ENCODE data around the gene GPR84. TPM values are rescaled to one million over a fixed set of nuclear protein-coding genes. Genes with fewer than 3 reads are reported as not detected.

The GPR84 gene
- total and polyA plus RNA-seq, 2 of the 8 experiments (the other 6 are each of a cell fraction or from before 2014, with no cell fraction given), result 0.09 TPM; not detected in 1

- Histone ChIP-seq H3K27me3 (replicated peaks in 1 of 4; ENCODE audit: control insufficient read depth in 3 of 4, extremely low read depth in 1 of 4, insufficient read depth in 3 of 4, low read length in 3 of 4) (no peaks in the 10 kb centered on the region; a peak in 2 of 7 replicates), H3K9me3 (ENCODE audit: insufficient read depth in 2 of 2, low read depth in 1 of 2, low read length in 1 of 2) (no peaks in the 10 kb centered on the region), H4K5ac (ENCODE audit: insufficient read length, low read depth, low read length) (peak overlapping the region; percentile 12), H2BK12ac (ENCODE audit: low read depth, low read length) (peak overlapping the region; percentile 98), H3K27ac (ENCODE audit: low read depth, low read length) (peak overlapping the region; percentile 35; the same call in 1 of the 2 replicates), H3K56ac (replicated peaks; ENCODE audit: insufficient read length, low read depth, low read length) (peak overlapping the region; percentile 27), H3K4me2 (ENCODE audit: insufficient read depth in 1 of 2, low read depth in 2 of 2, low read length in 2 of 2) (peak overlapping the region; percentile 88 to 92), H4K8ac (ENCODE audit: extremely low read depth, insufficient read depth, low read length) (no peak overlapping the region; the same call in 1 of the 2 replicates), H3K23ac (ENCODE audit: insufficient read length) (no peak overlapping the region), H3K79me2 (ENCODE audit: control insufficient read depth in 1 of 2, insufficient read depth in 2 of 2, low read length in 2 of 2) (no peaks in the 10 kb centered on the region), H3K14ac (ENCODE audit: insufficient read length) (no peak overlapping the region), H2BK120ac (replicated peaks; ENCODE audit: low read depth, low read length) (peak overlapping the region; percentile 7), H2BK20ac (ENCODE audit: low read length) (no peak overlapping the region), H4K20me1 (replicated peaks in 1 of 2; ENCODE audit: control insufficient read depth in 1 of 2, insufficient read depth in 2 of 2, low read length in 2 of 2) (no peaks in the 10 kb centered on the region), H2AK5ac (ENCODE audit: low read depth, low read length) (peak overlapping the region; percentile 33; the same call in 1 of the 2 replicates), H2BK5ac (ENCODE audit: low read depth, low read length) (peak overlapping the region; percentile 88), H4K91ac (replicated peaks; ENCODE audit: insufficient read length, low read length) (peak overlapping the region; percentile 67), H3K18ac (ENCODE audit: extremely low read depth, low read length) (peak overlapping the region; percentile 93), H2AFZ (ENCODE audit: low read length) (peak overlapping the region; percentile 27), H2BK15ac (ENCODE audit: low read length) (peak overlapping the region; percentile 12), H3K36me3 (ENCODE audit: control insufficient read depth in 2 of 4, insufficient read depth in 4 of 4, low read length in 3 of 4) (no peaks in the 10 kb centered on the region), H3K9ac (replicated peaks in 1 of 4; ENCODE audit: extremely low read depth in 1 of 4, low read depth in 3 of 4, low read length in 3 of 4) (peak overlapping the region in 3 of 4 experiments; percentile 46 to 60 (median 55); a peak in 6 of 7 replicates), H3K4me1 (replicated peaks in 1 of 4; ENCODE audit: control insufficient read depth in 3 of 4, insufficient read depth in 4 of 4, low read length in 3 of 4) (peaks cover 16 to 46% (median 24%) of the 10 kb centered on the region in 4 experiments), H3K79me1 (ENCODE audit: low read depth, low read length) (no peaks in the 10 kb centered on the region), H3K4ac (replicated peaks; ENCODE audit: insufficient read length, low read depth, low read length) (peak overlapping the region; percentile 11), H3K23me2 (ENCODE audit: low read depth, low read length) (peaks cover 13% of the 10 kb centered on the region), H3K4me3 (ENCODE audit: extremely low read depth in 1 of 4, insufficient read depth in 2 of 4, low read depth in 3 of 4, low read length in 4 of 4) (peak overlapping the region; percentile 54 to 78 (median 71))
- CTCF ChIA-PET (ENCODE audit: partially characterized antibody), result interaction anchor here (1.0 to 9.2 kb wide), 13 partner anchors 8 to 143 kb away, joined by 3 to 348 read pairs (median 10); partner anchors contain the start of genes COPZ1, NFE2 and ZNF385A
- 3% methylated on average over 15 of the region's 15 CpGs; no CpG with 5 or more reads in 1 of the 2 experiments for WGBS, 2 experiments (ENCODE audit: extremely low coverage in 1 of 2, insufficient coverage in 1 of 2, insufficient read length in 1 of 2, insufficient replicate concordance in 2 of 2, low coverage in 1 of 2, low lambda C conversion rate in 2 of 2, missing lambda C conversion rate in 1 of 2)
- DNase-seq (ENCODE audit: low read depth in 1 of 2, low spot score in 2 of 2) (peak in 1 of 2 experiments; percentile 53), FAIRE-seq (no peak)
- POLR2A ChIA-PET (ENCODE audit: partially characterized antibody), result interaction anchor here (0.6 to 9.2 kb wide), 18 partner anchors 8 to 144 kb away, joined by 3 to 133 read pairs (median 6); partner anchors contain the start of genes CBX5, COPZ1, HNRNPA1 and NFE2
- TF ChIP-seq EZH2 (IDR thresholded peaks at IDR 0.05; ENCODE audit: low read depth, low read length, severe bottlenecking) (no peak), ATF2 (IDR thresholded peaks at IDR 0.05; ENCODE audit: low read length) (no peak), TEAD4 (IDR thresholded peaks at IDR 0.05; ENCODE audit: low read depth, low read length) (no peak), EP300 (IDR thresholded peaks at IDR 0.05; ENCODE audit: borderline replicate concordance in 1 of 2, low read depth in 2 of 2, low read length in 2 of 2) (no peak), TAF7 (optimal IDR thresholded peaks at IDR 0.05; ENCODE audit: borderline replicate concordance, low read depth, low read length) (no peak), CHD1 (IDR thresholded peaks at IDR 0.05; ENCODE audit: low read depth, low read length) (no peak), FOSL1 (IDR thresholded peaks at IDR 0.05; ENCODE audit: insufficient read depth, low read depth, low read length) (no peak), GABPA (IDR thresholded peaks at IDR 0.05; ENCODE audit: borderline replicate concordance, insufficient read depth, low read length) (no peak)
Measured at GRCh38 chr12:54358191-54358944, 5.9 kb downstream of the GPR84 start.

Data from H1 (cell line).